Duodenal mucosa (tissue), 2 donors: ENCODE data around the gene ANKRA2.

Source experiments
- H3K27ac ChIP-seq: one replicate; pipeline ENCODE4 v1.7.0; 2013; ENCODE audit warnings: low read depth, low read length
- H3K27me3 ChIP-seq, 2 donors: one replicate each; pipeline ENCODE4 v1.7.0; 2013; ENCODE audit warnings: low read length in 2 of 2, control low read depth in 1 of 2; ENCODE audit not compliant: insufficient read depth in 2 of 2, control insufficient read depth in 1 of 2
- H3K36me3 ChIP-seq, 2 donors: one replicate each; pipeline ENCODE4 v1.7.0; 2013; ENCODE audit warnings: low read length in 2 of 2, control low read depth in 1 of 2; ENCODE audit not compliant: insufficient read depth in 2 of 2, control insufficient read depth in 1 of 2
- H3K4me1 ChIP-seq, 2 donors: one replicate each; pipeline ENCODE4 v1.7.0; 2013; ENCODE audit warnings: low read length in 2 of 2, control low read depth in 1 of 2; ENCODE audit not compliant: insufficient read depth in 2 of 2, control insufficient read depth in 1 of 2
- H3K4me3 ChIP-seq, 2 donors: one replicate each; pipeline ENCODE4 v1.7.0; 2013; ENCODE audit warnings: low read length in 2 of 2, low read depth in 1 of 2
- H3K9ac ChIP-seq, 2 donors: one replicate each; pipeline ENCODE4 v1.7.0; 2013; ENCODE audit warnings: low read length in 2 of 2, low read depth in 1 of 2
- H3K9me3 ChIP-seq, 2 donors: one replicate each; pipeline ENCODE4 v1.7.0; 2013; ENCODE audit warnings: low read length in 2 of 2, control low read depth in 1 of 2; ENCODE audit not compliant: control insufficient read depth in 1 of 2

Gene ANKRA2

DNA sequence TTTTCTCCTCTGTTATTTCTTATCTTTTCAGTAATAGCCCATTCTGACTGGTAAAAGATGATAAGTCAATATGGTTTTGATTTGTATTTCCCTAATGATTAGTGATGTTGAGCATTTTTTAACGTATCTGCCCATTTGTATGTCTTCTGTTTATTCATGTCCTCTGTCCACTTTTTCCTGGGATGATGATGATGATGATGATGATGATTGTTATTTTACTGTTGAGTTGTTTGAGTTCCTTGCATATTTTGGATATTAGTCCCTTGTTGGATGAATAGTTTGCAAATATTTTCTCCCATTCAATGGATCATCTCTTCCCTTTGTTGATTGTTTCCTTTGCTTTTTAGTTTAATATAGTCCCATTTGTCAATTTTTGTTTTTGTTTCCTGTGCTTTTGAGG, 27.1 kb upstream of the ANKRA2 start:
- no peak overlapping the region for H3K27ac ChIP-seq
- H3K27me3 ChIP-seq = no peaks in the 10 kb centered on the region
- H3K4me3 ChIP-seq = no peak overlapping the region
- H3K36me3 ChIP-seq = no peaks in the 10 kb centered on the region
- H3K9ac ChIP-seq = no peak overlapping the region
- no peaks in the 10 kb centered on the region for H3K4me1 ChIP-seq
- H3K9me3 ChIP-seq = no peaks in the 10 kb centered on the region

DNA sequence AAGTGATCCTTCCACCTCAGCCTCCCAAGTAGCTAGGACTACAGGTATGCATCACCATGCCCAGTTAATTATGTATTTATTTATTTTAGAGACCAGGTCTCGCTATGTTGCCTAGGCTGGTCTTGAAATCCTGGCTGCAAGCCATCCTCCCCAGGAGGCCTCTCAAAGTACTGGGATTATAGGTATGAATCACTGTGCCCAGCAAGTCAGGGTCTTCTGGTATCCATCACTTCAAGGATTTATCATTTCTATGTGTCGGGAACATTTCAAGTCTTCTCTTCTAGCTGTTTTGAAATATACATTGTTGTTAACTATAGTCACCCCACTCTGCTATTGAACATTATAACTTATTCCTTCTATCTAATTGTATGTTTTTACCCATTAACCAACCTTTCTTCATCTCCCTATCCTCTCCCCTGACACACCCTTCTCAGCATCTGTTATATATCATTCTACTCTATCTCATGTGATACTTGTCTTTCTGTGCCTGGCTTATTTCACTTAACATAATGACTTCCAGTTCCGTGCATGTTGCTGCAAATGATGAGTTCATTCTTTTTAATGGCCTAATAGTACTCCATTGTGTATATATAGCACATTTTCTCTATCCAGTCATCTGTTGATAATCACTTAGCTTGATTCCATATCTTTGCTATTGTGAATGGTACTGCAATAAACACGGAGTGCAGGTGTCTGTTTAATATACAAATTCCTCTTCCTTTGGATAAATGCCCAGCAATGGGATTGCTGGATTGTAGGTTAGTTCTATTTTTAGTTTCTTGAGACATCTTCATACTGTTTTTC, 26.5 kb upstream of the ANKRA2 start:
- Histone ChIP-seq H3K9me3 (no peaks in the 10 kb centered on the region), H3K4me1 (no peaks in the 10 kb centered on the region), H3K27ac (no peak overlapping the region), H3K36me3 (no peaks in the 10 kb centered on the region), H3K27me3 (no peaks in the 10 kb centered on the region), H3K4me3 (no peak overlapping the region), H3K9ac (no peak overlapping the region)

DNA sequence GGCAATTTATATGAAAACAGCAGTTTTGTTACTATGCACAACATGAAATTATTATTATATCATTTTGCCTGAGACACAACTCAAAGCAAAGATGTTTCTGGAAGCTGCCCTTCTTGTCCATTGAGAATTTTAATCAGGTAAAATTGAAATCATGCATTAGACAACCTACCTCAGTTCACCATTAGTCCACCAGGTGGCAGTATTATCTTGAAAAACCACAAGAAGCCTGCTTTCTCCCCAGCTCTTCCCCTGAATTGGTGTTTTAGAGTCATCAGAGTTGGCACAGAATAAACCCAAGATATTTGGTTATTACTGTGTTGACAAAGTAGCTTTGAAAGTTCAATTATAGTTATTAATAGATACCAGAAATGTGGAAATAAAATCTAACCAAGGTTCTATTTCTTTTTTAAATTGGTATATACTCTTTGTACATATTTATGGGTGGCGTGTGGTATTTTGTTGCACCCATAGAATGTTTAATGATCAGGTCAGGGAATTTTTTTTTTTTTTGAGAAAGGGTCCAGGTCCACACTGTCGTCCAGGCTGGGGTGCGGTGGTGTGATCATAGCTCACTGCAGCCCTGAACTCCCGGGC, 25.8 kb upstream of the ANKRA2 start:
- Histone ChIP-seq H3K9ac (no peak overlapping the region), H3K27me3 (no peaks in the 10 kb centered on the region)

DNA sequence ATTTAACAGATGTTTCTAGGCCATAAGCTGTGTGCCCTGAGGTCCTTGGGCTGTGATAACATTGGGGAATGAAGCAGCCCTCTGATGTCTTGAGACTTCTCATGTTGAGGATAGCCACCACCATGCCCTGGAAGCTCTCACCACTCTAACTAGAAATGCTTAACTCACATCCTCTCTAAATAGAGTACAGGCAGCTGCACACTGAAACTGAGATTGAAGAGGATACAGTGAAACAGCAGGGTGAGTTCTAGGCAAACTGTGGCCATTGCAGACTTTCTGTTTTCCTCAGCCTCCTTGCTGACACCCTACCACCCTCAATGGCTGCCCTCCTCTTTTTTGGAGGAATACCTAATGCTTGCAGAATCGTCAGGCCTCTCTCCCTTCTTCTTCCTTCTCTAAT, 22.5 kb upstream of the ANKRA2 start:
- Histone ChIP-seq H3K4me1 (no peaks in the 10 kb centered on the region), H3K27ac (no peak overlapping the region), H3K36me3 (peaks cover 0 to 4% of the 10 kb centered on the region in 2 donors), H3K27me3 (no peaks in the 10 kb centered on the region), H3K9me3 (no peaks in the 10 kb centered on the region), H3K4me3 (no peak overlapping the region), H3K9ac (no peak overlapping the region)

More for the DNA sequence above, 25.8 kb upstream of the ANKRA2 start:
- Histone ChIP-seq H3K27ac (no peak overlapping the region), H3K4me1 (no peaks in the 10 kb centered on the region), H3K36me3 (no peaks in the 10 kb centered on the region), H3K9me3 (no peaks in the 10 kb centered on the region), H3K4me3 (no peak overlapping the region)

DNA sequence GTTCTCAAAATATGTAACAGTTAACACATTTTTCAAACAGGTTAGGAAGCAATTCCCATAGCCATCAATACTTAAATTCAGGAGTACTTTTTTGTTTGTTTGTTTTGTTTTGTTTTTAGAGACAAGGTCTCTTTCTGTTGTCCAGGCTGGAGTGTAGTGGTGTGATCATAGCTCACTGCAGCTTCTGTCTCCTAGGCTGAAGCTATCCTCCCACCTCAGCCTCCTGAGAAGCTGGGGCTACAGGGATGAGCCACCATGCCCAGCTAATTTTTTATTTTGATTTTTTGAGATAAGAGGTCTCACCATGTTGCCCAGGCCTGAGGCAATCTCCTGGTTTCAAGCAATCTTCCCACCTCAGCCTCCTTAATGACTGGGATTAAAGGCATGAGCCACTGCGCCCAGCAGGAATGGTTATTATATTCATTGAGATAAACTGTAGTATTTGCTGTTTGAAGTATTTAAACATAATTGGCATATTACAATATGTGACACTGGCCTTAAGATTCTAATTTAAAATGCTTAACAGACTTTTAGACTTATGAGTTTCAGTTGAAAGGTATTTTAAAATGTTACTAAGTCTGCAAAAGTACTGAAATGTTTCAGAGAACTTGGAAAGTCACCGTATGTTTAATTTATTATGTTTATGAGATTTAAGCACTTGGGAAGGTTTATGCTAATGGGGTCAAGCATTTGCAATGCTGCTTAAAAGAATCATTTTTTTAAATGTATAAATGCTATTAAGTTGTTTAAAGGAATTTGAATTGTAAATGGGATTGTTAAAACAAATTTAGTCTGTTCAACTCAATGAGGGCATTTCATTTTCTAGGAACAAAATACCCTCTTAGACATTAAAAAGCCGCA, 17.1 kb upstream of the ANKRA2 start:
- Histone ChIP-seq H3K27ac (no peak overlapping the region), H3K9me3 (no peaks in the 10 kb centered on the region), H3K4me1 (no peaks in the 10 kb centered on the region), H3K9ac (no peak overlapping the region), H3K36me3 (peaks cover 15 to 36% of the 10 kb centered on the region in 2 donors), H3K4me3 (no peak overlapping the region), H3K27me3 (no peaks in the 10 kb centered on the region)

DNA sequence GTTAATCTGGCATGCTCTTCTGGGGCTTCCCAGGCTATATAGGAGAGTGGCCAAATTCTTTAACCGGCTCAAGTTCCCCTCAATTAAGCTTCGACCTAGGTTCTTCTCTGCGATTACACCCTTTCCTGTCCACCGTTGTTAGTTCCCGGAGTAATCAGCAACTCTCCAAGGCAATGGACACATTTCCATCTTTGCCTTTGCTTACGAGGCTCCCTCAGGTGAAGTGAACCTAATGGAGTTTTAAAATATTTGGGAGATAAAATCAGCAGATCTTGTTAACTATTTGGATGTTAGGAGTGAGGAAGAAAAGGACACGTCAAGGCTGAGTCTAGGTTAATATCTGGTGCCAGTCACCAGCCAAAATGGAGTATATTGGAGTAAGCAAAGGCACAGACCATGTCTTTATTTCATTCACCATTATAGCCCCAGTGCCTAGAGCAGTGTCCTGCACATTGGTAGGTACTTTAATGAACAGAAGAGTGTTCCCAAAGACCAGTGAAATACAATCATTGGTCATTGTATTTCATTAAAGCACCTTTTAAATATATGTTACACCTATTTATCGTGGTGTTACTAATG, 619 bp upstream of the ANKRA2 start:
- Histone ChIP-seq H3K36me3 (peaks cover 0 to 16% of the 10 kb centered on the region in 2 donors), H3K4me3 (peak overlapping the region; percentile 92 to 100), H3K4me1 (peaks cover 20 to 29% of the 10 kb centered on the region in 2 donors), H3K9me3 (no peaks in the 10 kb centered on the region), H3K27me3 (no peaks in the 10 kb centered on the region), H3K27ac (peak overlapping the region; percentile 92), H3K9ac (peak overlapping the region; percentile 82 to 87)

DNA sequence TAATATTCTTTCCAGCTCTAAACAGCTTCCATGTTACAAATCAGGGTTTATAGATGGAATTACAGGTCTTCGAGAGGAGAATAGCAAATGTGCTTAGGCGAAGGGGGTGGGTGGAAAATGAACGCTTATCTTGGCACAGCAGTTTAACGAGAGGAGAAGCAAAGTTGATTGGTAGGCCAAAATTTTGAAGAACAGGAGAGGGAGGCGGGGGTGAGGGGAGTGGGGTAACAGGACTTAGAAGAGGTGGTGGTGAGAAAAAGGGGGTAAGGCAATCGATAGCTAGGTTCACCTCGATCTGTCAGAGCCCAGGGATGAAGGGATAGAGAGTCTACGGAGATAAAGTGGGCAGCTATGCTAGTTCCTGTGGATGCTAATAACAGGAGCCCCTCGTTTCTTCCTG, 764 bp downstream of the ANKRA2 start:
- peaks cover 3 to 4% of the 10 kb centered on the region in 2 donors for H3K36me3 ChIP-seq
- H3K27me3 ChIP-seq = no peaks in the 10 kb centered on the region
- H3K9me3 ChIP-seq = no peaks in the 10 kb centered on the region
- H3K27ac ChIP-seq = peak overlapping the region; percentile 92
- H3K9ac ChIP-seq = peak overlapping the region; percentile 82 to 87
- peaks cover 20 to 29% of the 10 kb centered on the region in 2 donors for H3K4me1 ChIP-seq
- peak overlapping the region; percentile 92 to 100 for H3K4me3 ChIP-seq

DNA sequence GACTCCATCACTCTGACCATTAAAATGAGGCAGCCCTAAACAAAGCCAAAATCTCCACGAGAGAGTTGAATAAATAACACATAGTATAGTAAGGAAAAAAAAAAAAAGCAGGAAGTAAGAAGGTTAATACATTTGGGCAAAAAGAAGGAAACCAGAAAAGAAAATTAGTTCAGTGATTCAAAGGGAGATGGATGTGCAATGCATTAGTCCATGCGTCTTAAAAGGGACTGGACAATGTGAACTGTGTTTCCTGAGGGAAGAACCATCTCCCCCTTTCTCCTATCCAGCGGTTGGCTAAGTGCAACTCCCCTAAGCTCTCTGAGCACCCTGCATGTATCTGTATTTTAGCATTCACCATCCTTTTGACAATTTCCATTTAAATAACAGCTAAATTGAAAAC, 1.4 kb downstream of the ANKRA2 start:
- Histone ChIP-seq H3K27me3 (no peaks in the 10 kb centered on the region), H3K4me1 (peaks cover 20 to 29% of the 10 kb centered on the region in 2 donors), H3K9ac (peak overlapping the region; percentile 82 to 87), H3K27ac (no peak overlapping the region), H3K4me3 (peak overlapping the region; percentile 92 to 100), H3K36me3 (peaks cover 4% of the 10 kb centered on the region in 2 donors), H3K9me3 (no peaks in the 10 kb centered on the region)

DNA sequence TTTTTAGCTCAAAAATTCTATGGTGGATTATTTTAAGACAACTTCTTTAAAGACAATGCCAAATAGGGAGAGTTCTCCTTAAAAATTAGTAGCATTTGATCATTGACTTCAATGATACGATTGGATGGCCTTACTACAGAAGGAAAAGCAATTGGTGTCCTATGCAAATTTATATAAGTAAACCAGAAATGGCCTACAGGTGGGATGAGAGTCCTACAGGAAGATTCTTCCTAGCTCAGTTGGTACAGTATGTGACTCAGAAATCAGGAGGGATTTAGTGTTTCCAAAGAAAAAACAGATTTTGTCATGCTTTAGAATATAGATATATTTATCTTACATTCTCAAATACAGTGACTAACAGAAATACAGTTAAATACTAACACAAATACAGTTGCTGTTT, 6.5 kb downstream of the ANKRA2 start:
- Histone ChIP-seq H3K9ac (no peak overlapping the region), H3K4me1 (peaks cover 5 to 8% of the 10 kb centered on the region in 2 donors), H3K4me3 (no peak overlapping the region), H3K36me3 (peaks cover 7 to 26% of the 10 kb centered on the region in 2 donors), H3K9me3 (no peaks in the 10 kb centered on the region), H3K27ac (no peak overlapping the region), H3K27me3 (no peaks in the 10 kb centered on the region)
